IMR-90 (cell line): ENCODE data around the gene FER. TPM values are rescaled to one million over a fixed set of nuclear protein-coding genes. Genes with fewer than 3 reads are reported as not detected.

ENCODE experiments used
- ATAC-seq: fragments of 200-7000 bp; cut with Tn5 transposase; 2 replicates; pipeline ENCODE4 v1.9.1; 2020; ENCODE audit warnings: low read depth, mild to moderate bottlenecking, moderate library complexity
- BruUV-seq: library from RNA; stranded (reverse); fragments of 400-500 nt; replicated peaks from 2 replicates; lab custom pipeline; 2021; lab: Mats Ljungman, UMichigan
- CTCF ChIA-PET: fragments of 300-600 bp; formaldehyde crosslinking; extraction: SDS; loops from one replicate; lab custom pipeline; 2021; ENCODE audit warnings: antibody characterized with exemption; lab: Yijun Ruan, JAX
- POLR2A ChIA-PET: fragments of 300-600 bp; sonication (Branson Sonifier 250); formaldehyde crosslinking; loops from one replicate; lab custom pipeline; 2022; ENCODE audit warnings: antibody characterized with exemption; ENCODE audit not compliant: unreplicated experiment; lab: Charles Lee
- DNase-seq: peaks from one replicate; pipeline ENCODE4 v3.0.0; 2013
- H2AFZ ChIP-seq: replicated peaks from 2 replicates; pipeline ENCODE3; 2013; ENCODE audit warnings: low read length, mild to moderate bottlenecking; ENCODE audit not compliant: poor library complexity
- H2AK5ac ChIP-seq: 2 replicates; pipeline ENCODE4 v1.6.1; 2013; ENCODE audit warnings: low read depth, low read length, inconsistent platforms
- H2AK9ac ChIP-seq: replicated peaks from 2 replicates; pipeline ENCODE3; 2013; ENCODE audit warnings: mild to moderate bottlenecking, low read depth, low read length, moderate library complexity; ENCODE audit not compliant: poor library complexity
- H2BK120ac ChIP-seq: 2 replicates; pipeline ENCODE4 v1.6.1; 2013; ENCODE audit warnings: low read depth, low read length, inconsistent platforms
- H2BK15ac ChIP-seq: 3 replicates; pipeline ENCODE4 v1.6.1; 2013; ENCODE audit warnings: low read depth, low read length, inconsistent platforms
- H2BK20ac ChIP-seq: 2 replicates; pipeline ENCODE4 v1.6.1; 2013; ENCODE audit warnings: low read depth, mild to moderate bottlenecking, inconsistent platforms, low read length, moderate library complexity
- H2BK5ac ChIP-seq: 2 replicates; pipeline ENCODE4 v1.6.1; 2013; ENCODE audit warnings: mild to moderate bottlenecking, low read depth, low read length, inconsistent platforms; ENCODE audit not compliant: poor library complexity, severe bottlenecking
- H3K14ac ChIP-seq: replicated peaks from 2 replicates; pipeline ENCODE4 v1.6.1; 2013; ENCODE audit warnings: low read depth, low read length, inconsistent platforms
- H3K18ac ChIP-seq: 2 replicates; pipeline ENCODE4 v1.6.1; 2013; ENCODE audit warnings: low read depth, low read length, control low read depth
- H3K23ac ChIP-seq: 2 replicates; pipeline ENCODE4 v1.6.1; 2013; ENCODE audit warnings: low read depth, low read length, inconsistent platforms
- H3K27ac ChIP-seq: 2 replicates; pipeline ENCODE4 v1.5.1; 2013; ENCODE audit warnings: mild to moderate bottlenecking, control low read depth, low read length; ENCODE audit not compliant: insufficient read depth
- H3K27me3 ChIP-seq: 2 replicates; pipeline ENCODE4 v1.6.1; 2013; ENCODE audit warnings: low read length; ENCODE audit not compliant: control insufficient read depth, insufficient read depth
- H3K36me3 ChIP-seq: 2 replicates; pipeline ENCODE4 v1.6.1; 2013; ENCODE audit warnings: low read length, mixed read lengths; ENCODE audit not compliant: control insufficient read depth, insufficient read depth
- H3K4ac ChIP-seq: 2 replicates; pipeline ENCODE4 v1.6.1; 2013; ENCODE audit warnings: low read depth, low read length, inconsistent platforms
- H3K4me1 ChIP-seq: 2 replicates; pipeline ENCODE4 v1.6.1; 2013; ENCODE audit warnings: low read length, mixed read lengths; ENCODE audit not compliant: control insufficient read depth, insufficient read depth
- H3K4me2 ChIP-seq: 2 replicates; pipeline ENCODE4 v1.6.1; 2013; ENCODE audit warnings: low read depth, mild to moderate bottlenecking, control low read depth, low read length, moderate library complexity
- H3K4me3 ChIP-seq: 2 replicates; pipeline ENCODE4 v1.5.1; 2013; ENCODE audit warnings: low read depth, mild to moderate bottlenecking, control low read depth, low read length, moderate library complexity; ENCODE audit not compliant: insufficient read depth
- H3K56ac ChIP-seq: 2 replicates; pipeline ENCODE4 v1.6.1; 2013; ENCODE audit warnings: low read length, inconsistent platforms; ENCODE audit not compliant: insufficient read depth; ENCODE audit errors: extremely low read depth
- H3K79me1 ChIP-seq, 2 experiments: 2 replicates each; pipeline ENCODE4 v1.6.1; 2013; ENCODE audit warnings: low read length in 2 of 2, inconsistent platforms in 1 of 2, low read depth in 1 of 2
- H3K9ac ChIP-seq: 2 replicates; pipeline ENCODE4 v1.6.1; 2013; ENCODE audit warnings: low read depth, low read length, control low read depth
- H3K9me1 ChIP-seq: 2 replicates; pipeline ENCODE4 v1.6.1; 2013; ENCODE audit warnings: low read length, inconsistent platforms; ENCODE audit not compliant: insufficient read depth
- H3K9me3 ChIP-seq: 2 replicates; pipeline ENCODE4 v1.6.1; 2013; ENCODE audit warnings: low read length; ENCODE audit not compliant: control insufficient read depth, insufficient read depth
- H4K20me1 ChIP-seq: 2 replicates; pipeline ENCODE4 v1.6.1; 2013; ENCODE audit warnings: low read length, inconsistent platforms; ENCODE audit not compliant: insufficient read depth
- H4K5ac ChIP-seq: 2 replicates; pipeline ENCODE4 v1.6.1; 2013; ENCODE audit warnings: mild to moderate bottlenecking, low read depth, low read length, control low read depth
- H4K8ac ChIP-seq, 2 experiments: 2 replicates each; pipeline ENCODE4 v1.6.1; 2013; ENCODE audit warnings: low read depth in 2 of 2, low read length in 2 of 2, control low read depth in 1 of 2, inconsistent platforms in 1 of 2
- H4K91ac ChIP-seq: 2 replicates; pipeline ENCODE4 v1.6.1; 2013; ENCODE audit warnings: low read depth, low read length, inconsistent platforms; ENCODE audit not compliant: insufficient read depth
- BHLHE40 ChIP-seq: fragments of 150-350 bp; IDR thresholded peaks from 2 replicates; pipeline ENCODE4 v1.6.1; 2016; ENCODE audit warnings: mild to moderate bottlenecking, low read depth, low read length
- CEBPB ChIP-seq: IDR thresholded peaks from 2 replicates; pipeline ENCODE4 v1.6.1; 2012; ENCODE audit warnings: low read depth, low read length, improper control_type of control experiment
- CHD1 ChIP-seq: IDR thresholded peaks from 2 replicates; pipeline ENCODE4 v1.6.1; 2012; ENCODE audit warnings: low read depth, low read length, improper control_type of control experiment
- CTCF ChIP-seq: conservative IDR thresholded peaks from 2 replicates; pipeline ENCODE4 v1.5.1; 2012; ENCODE audit warnings: mild to moderate bottlenecking, low read depth, low read length, improper control_type of control experiment
- FOS ChIP-seq: fragments of 150-350 bp; IDR thresholded peaks from 2 replicates; pipeline ENCODE4 v1.6.1; 2016; ENCODE audit warnings: low read depth, low read length
- MAFK ChIP-seq: IDR thresholded peaks from 2 replicates; pipeline ENCODE4 v1.6.1; 2012; ENCODE audit warnings: low read depth, low read length, improper control_type of control experiment
- MAZ ChIP-seq: IDR thresholded peaks from 2 replicates; pipeline ENCODE4 v1.6.1; 2012; ENCODE audit warnings: low read depth, mild to moderate bottlenecking, low read length, improper control_type of control experiment, moderate library complexity, borderline replicate concordance
- NFE2L2 ChIP-seq: fragments of 150-350 bp; IDR thresholded peaks from 2 replicates; pipeline ENCODE4 v1.6.1; 2016; ENCODE audit warnings: low read depth, mild to moderate bottlenecking, low read length
- RAD21 ChIP-seq: IDR thresholded peaks from 2 replicates; pipeline ENCODE4 v1.6.1; 2012; ENCODE audit warnings: low read length, improper control_type of control experiment
- RCOR1 ChIP-seq: IDR thresholded peaks from 2 replicates; pipeline ENCODE4 v1.6.1; 2012; ENCODE audit warnings: mild to moderate bottlenecking, low read length, improper control_type of control experiment; ENCODE audit not compliant: insufficient replicate concordance
- RFX5 ChIP-seq: IDR thresholded peaks from 2 replicates; pipeline ENCODE4 v1.8.0; 2012; ENCODE audit warnings: low read depth, mild to moderate bottlenecking, low read length, moderate library complexity
- SMC3 ChIP-seq: fragments of 150-350 bp; IDR thresholded peaks from 2 replicates; pipeline ENCODE4 v1.6.1; 2016; ENCODE audit warnings: low read depth, mild to moderate bottlenecking, antibody characterized with exemption, low read length, moderate library complexity
- whole genome bisulfite sequencing, 2 experiments: methylation state at CpG; one replicate each; pipeline versions ENCODE4 v1.1.5 to v1.1.7; 2013; ENCODE audit warnings: missing lambda C conversion rate in 2 of 2; ENCODE audit not compliant: insufficient read length in 1 of 2; ENCODE audit errors: extremely low coverage in 2 of 2; 5-methylcytosine and 5-hydroxymethylcytosine counted together
- dilution Hi-C: fragments of 300-500 bp; cut with HindIII; formaldehyde crosslinking; loops from one replicate; pipeline ENCODE4 v1.14.3; 2018; ENCODE audit warnings: low sequenced_read_pairs; ENCODE audit not compliant: unreplicated experiment
- in situ Hi-C: fragments of 300-500 bp; cut with MboI; formaldehyde crosslinking; loops from 3 replicates; pipeline ENCODE4 v1.14.3; 2019; ENCODE audit warnings: low sequenced_read_pairs, inconsistent platforms, mixed read lengths
- intact Hi-C: fragments of 100-400 bp; cut with micrococcal nuclease; formaldehyde crosslinking; loops from 2 replicates; pipeline ENCODE4 v1.10.0; 2022
- polyA plus RNA-seq, 3 experiments: library from polyadenylated mRNA; depleted of rRNA; stranded (reverse); fragments of >200 nt; gene quantifications; 2 replicates each; pipeline ENCODE4 v1.2.3, GENCODE V29; 2012; ENCODE audit warnings: low replicate concordance in 1 of 3
- total RNA-seq: library from RNA; depleted of rRNA; stranded (reverse); fragments of >200 nt; gene quantifications from 2 replicates; pipeline ENCODE4 v1.2.3, GENCODE V29; 2012
- TF ChIP-seq, protein P1 (sequence below): fragments of 150-350 bp; IDR thresholded peaks from 2 replicates; pipeline ENCODE4 v1.6.1; 2017; ENCODE audit warnings: mild to moderate bottlenecking, antibody characterized with exemption, low read length, low read depth
- TF ChIP-seq, protein P2 (sequence below): fragments of 150-350 bp; IDR thresholded peaks from 2 replicates; pipeline ENCODE4 v1.6.1; 2016; ENCODE audit warnings: low read depth, mild to moderate bottlenecking, low read length, moderate library complexity, borderline replicate concordance

FER gene
- total and polyA plus RNA-seq, 2 of the 4 experiments (the other 2 are of a cell fraction): 3.5 to 32.4 TPM

DNA sequence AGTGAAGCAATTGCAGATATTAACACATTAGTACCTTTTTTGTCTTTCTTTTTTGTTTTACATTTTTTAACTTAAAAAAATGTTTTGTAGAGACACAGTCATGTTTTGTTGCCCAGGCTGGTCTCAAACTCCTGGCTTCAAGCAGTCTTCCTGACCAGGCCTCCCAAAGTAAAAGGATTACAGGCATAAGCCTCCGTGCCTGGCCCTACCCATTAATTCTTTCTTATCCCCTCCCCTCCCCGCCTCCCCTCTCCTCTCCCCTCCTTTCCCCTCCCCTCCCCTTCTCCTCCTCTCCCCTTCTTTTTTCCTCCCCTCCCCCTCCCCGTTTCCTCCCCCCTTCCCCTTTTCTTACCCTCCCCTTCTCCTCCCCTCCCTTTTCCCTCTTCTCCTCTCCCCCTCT is 182.4 kb downstream of the FER start:
- POLR2A ChIA-PET: no interaction called here
- Histone ChIP-seq H3K4me1 (no peaks in the 10 kb centered on the region), H3K27ac (no peak overlapping the region), H2BK20ac (no peak overlapping the region), H3K14ac (no peak overlapping the region), H3K4me3 (no peak overlapping the region), H3K9ac (no peak overlapping the region), H3K9me3 (no peaks in the 10 kb centered on the region), H2BK15ac (no peak overlapping the region), H4K91ac (no peak overlapping the region), H2AK5ac (no peak overlapping the region), H4K8ac (no peak overlapping the region), H3K18ac (no peak overlapping the region), H3K23ac (no peak overlapping the region), H4K5ac (no peak overlapping the region), H3K27me3 (no peaks in the 10 kb centered on the region), H3K36me3 (no peaks in the 10 kb centered on the region; the same call in 1 of the 2 replicates), H3K56ac (no peak overlapping the region), H3K4ac (no peak overlapping the region), H2BK120ac (no peak overlapping the region), H3K4me2 (no peak overlapping the region), H2AFZ (no peak overlapping the region), H3K9me1 (no peaks in the 10 kb centered on the region), H3K79me1 (peaks cover 0 to 2% of the 10 kb centered on the region in 2 experiments; a peak in 2 of 4 replicates), H4K20me1 (no peaks in the 10 kb centered on the region), H2BK5ac (no peak overlapping the region), H2AK9ac (no peak overlapping the region)
- intact Hi-C loops: no loop called here
- dilution Hi-C loops: no loop called here
- ATAC-seq (no peak), DNase-seq (no peak)
- in situ Hi-C loops: no loop called here
- no CpG with 5 or more reads among the region's 3 CpGs for WGBS, 2 experiments
- CTCF ChIA-PET: no interaction called here
- TF ChIP-seq, protein P1, sequence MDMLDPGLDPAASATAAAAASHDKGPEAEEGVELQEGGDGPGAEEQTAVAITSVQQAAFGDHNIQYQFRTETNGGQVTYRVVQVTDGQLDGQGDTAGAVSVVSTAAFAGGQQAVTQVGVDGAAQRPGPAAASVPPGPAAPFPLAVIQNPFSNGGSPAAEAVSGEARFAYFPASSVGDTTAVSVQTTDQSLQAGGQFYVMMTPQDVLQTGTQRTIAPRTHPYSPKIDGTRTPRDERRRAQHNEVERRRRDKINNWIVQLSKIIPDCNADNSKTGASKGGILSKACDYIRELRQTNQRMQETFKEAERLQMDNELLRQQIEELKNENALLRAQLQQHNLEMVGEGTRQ: no peak
- TF ChIP-seq MAZ (no peak), RAD21 (no peak), CEBPB (no peak), SMC3 (no peak), RFX5 (no peak), RCOR1 (no peak), MAFK (no peak), FOS (no peak), CHD1 (no peak), CTCF (no peak), BHLHE40 (no peak), NFE2L2 (no peak)
- TF ChIP-seq, protein P2, sequence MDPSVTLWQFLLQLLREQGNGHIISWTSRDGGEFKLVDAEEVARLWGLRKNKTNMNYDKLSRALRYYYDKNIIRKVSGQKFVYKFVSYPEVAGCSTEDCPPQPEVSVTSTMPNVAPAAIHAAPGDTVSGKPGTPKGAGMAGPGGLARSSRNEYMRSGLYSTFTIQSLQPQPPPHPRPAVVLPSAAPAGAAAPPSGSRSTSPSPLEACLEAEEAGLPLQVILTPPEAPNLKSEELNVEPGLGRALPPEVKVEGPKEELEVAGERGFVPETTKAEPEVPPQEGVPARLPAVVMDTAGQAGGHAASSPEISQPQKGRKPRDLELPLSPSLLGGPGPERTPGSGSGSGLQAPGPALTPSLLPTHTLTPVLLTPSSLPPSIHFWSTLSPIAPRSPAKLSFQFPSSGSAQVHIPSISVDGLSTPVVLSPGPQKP: no peak
- no TSS peak for BruUV-seq
